Astrocyte of the spinal cord (primary cell): ENCODE data around the gene FN3K.
A peak's percentile ranks its signal among the peaks of the same experiment; 100 is the strongest.

Source experiments
- DNase-seq: peaks from one replicate; pipeline ENCODE4 v3.0.0; 2011; ENCODE audit warnings: low read depth, low spot score
- H3K4me3 ChIP-seq: 2 replicates; pipeline ENCODE4 v1.5.1; 2011; ENCODE audit warnings: low read depth, mild to moderate bottlenecking, low read length, moderate library complexity
- in situ Hi-C: cut with HindIII; loops from 2 replicates; pipeline ENCODE4 v1.10.0; 2017; ENCODE audit warnings: low sequenced_read_pairs
- TF ChIP-seq, protein P1 (sequence below): IDR thresholded peaks from 2 replicates; pipeline ENCODE4 v1.5.1; 2012; ENCODE audit warnings: low read depth, mild to moderate bottlenecking, low read length, inconsistent platforms

FN3K gene

DNA sequence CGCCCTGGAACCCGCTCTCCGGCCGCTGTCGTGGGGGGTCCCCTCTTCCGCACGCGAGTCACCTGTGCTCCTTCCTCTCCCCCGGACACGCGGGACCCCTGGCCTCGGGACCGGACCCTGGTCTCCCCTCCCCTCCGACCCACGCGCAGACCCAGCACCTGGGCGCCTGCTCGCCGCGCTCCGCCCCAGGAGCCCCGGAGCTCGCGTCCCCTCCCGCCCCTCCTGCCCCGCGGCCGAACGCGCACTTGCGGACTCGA, 37.7 kb upstream of the FN3K start:
- TF ChIP-seq, protein P1, sequence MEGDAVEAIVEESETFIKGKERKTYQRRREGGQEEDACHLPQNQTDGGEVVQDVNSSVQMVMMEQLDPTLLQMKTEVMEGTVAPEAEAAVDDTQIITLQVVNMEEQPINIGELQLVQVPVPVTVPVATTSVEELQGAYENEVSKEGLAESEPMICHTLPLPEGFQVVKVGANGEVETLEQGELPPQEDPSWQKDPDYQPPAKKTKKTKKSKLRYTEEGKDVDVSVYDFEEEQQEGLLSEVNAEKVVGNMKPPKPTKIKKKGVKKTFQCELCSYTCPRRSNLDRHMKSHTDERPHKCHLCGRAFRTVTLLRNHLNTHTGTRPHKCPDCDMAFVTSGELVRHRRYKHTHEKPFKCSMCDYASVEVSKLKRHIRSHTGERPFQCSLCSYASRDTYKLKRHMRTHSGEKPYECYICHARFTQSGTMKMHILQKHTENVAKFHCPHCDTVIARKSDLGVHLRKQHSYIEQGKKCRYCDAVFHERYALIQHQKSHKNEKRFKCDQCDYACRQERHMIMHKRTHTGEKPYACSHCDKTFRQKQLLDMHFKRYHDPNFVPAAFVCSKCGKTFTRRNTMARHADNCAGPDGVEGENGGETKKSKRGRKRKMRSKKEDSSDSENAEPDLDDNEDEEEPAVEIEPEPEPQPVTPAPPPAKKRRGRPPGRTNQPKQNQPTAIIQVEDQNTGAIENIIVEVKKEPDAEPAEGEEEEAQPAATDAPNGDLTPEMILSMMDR = no peak
- DNase-seq = no peak
- peak overlapping the region; percentile 52 for H3K4me3 ChIP-seq
- in situ Hi-C loops = no loop called here

DNA sequence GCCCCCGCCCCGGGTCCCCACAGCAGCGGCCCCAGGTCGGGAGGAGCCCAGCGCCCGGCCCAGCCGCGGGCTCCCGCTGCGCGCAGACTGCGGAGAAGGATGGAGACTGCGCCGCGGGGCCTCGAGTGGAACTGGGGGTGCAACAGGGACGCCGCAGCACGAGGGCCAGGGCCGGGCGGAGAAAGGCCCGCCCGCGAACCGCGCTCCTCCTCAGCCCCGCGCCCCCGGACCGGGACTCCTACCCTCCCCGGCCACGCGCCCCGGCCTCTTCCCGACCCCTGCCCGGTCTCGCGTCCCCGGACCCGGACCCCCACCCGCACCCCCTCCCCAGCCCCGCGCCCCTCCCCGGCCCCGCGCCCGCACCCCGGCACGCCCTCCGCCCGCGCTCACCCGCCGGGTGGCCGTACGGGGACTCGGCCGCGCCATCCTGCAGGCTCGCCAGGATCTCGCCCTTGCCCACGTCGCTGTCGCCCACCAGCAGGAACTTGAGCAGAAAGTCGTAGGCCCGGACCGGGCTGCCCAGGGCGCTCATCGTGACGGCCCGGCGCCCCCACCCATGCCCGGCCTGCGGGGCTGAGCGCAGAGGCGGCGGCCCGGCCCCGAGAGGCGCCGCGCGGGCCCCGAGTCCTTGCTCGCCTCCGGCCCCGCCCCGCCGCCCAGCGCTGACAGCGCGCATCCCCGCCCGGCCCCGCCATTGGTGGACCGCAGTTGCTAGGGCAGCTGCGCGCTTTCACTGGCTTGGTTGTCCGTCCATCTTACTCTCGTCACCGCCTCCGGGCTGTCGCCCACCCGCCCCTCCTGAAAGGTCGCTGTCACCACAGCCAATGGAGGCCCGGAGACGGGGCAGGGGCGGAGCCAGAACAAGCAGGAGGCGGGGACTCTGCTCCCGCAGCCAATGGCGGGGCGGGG, 37.1 kb upstream of the FN3K start, which contains the start of gene RAB40B:
TSS of gene RAB40B (minus strand) at position 634 of the 909 bp plus-strand sequence. CDS start at position 532, 102 bp downstream.
- H3K4me3 ChIP-seq = peak within 1 kb of the TSS; percentile 52
- in situ Hi-C loops = no loop called here
- peak; percentile 99 for DNase-seq
- TF ChIP-seq, protein P1 = no peak

- TF ChIP-seq, protein P1 = no peak
- in situ Hi-C loops = no loop called here
- no peak for DNase-seq
- H3K4me3 ChIP-seq = peak overlapping the region; percentile 49
These were observed 36.4 kb upstream of the FN3K start for GRCh38 chr17:82698974-82699442.

- TF ChIP-seq, protein P1 = no peak
- in situ Hi-C loops = no loop called here
- no peak overlapping the region for H3K4me3 ChIP-seq
- no peak for DNase-seq
These were observed 35.9 kb upstream of the FN3K start for GRCh38 chr17:82699551-82699950.

DNA sequence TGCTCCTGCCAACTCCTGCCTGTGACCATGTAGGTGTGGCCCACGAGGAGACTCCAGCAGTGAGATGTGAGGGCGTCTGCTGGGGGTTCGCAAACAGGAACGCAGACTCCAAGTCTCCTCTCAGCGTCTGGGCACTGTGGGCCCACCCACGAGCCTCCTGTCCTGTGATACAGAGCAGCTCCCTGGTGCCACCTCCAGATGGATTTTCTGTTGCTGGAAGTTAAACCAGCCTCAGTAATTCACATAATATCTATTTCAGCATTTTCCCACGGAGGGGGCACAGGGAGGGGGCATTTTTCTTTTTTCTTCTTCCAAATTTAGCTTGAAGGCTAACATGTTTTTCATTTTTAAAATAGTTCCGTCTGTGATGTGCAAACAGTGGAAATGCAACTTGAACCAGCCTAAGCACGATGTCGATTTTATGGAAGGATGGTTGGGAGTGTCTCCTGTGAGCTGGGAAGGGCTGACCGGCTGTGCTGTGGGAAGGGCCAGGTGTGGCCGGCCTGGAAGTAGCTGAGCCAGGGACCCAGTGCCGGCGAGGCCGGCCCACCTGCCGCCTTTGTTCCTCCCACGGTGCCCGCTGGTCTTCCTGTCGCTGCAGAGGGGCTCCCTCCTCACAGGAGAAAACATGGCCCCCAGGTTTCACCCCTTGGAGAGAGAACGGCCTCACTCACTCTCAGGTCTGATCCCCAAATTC, 33.0 kb upstream of the FN3K start:
- no peak overlapping the region for H3K4me3 ChIP-seq
- in situ Hi-C loops = no loop called here
- TF ChIP-seq, protein P1 = no peak
- DNase-seq = no peak

GRCh38 chr17:82703036-82703745, 32.2 kb upstream of the FN3K start:
- TF ChIP-seq, protein P1 = no peak
- DNase-seq = no peak
- no peak overlapping the region for H3K4me3 ChIP-seq
- in situ Hi-C loops = no loop called here
